Medulla oblongata (tissue), 1 donor: ENCODE results near the gene TFF3.
A peak's percentile ranks its signal among the peaks of the same experiment; 100 is the strongest.

Source experiments
- DNase-seq: peaks from one replicate; pipeline ENCODE4 v3.0.0-alpha.2; 2015; ENCODE audit errors: extremely low spot score

Gene TFF3

GRCh38 chr21:42289926-42290325 lies 25.3 kb downstream of the TFF3 start:
- DNase-seq = peak; percentile 85

GRCh38 chr21:42288962-42289361 lies 26.2 kb downstream of the TFF3 start:
- DNase-seq = no peak

GRCh38 chr21:42287193-42288083 lies 27.8 kb downstream of the TFF3 start:
- DNase-seq = no peak

GRCh38 chr21:42286416-42286815 lies 28.8 kb downstream of the TFF3 start:
- DNase-seq = no peak

- DNase-seq = no peak
These were observed 29.5 kb downstream of the TFF3 start for GRCh38 chr21:42285569-42286245.

GRCh38 chr21:42282715-42283114 lies 32.5 kb downstream of the TFF3 start:
- no peak for DNase-seq

GRCh38 chr21:42282021-42282420 lies 33.2 kb downstream of the TFF3 start:
- no peak for DNase-seq

GRCh38 chr21:42281181-42281680 lies 34.0 kb downstream of the TFF3 start:
- DNase-seq = no peak

- no peak for DNase-seq
These were observed 34.6 kb downstream of the TFF3 start for GRCh38 chr21:42280356-42281180.

- no peak for DNase-seq
These were observed 35.3 kb downstream of the TFF3 start for GRCh38 chr21:42279888-42280287.

- no peak for DNase-seq
These were observed 35.8 kb downstream of the TFF3 start for GRCh38 chr21:42279341-42279871.

GRCh38 chr21:42278451-42279149 lies 36.6 kb downstream of the TFF3 start:
- DNase-seq = no peak

- no peak for DNase-seq
These were observed 37.6 kb downstream of the TFF3 start for GRCh38 chr21:42277593-42277992.

GRCh38 chr21:42276526-42277154 lies 38.6 kb downstream of the TFF3 start:
- DNase-seq = no peak

GRCh38 chr21:42276076-42276475 lies 39.1 kb downstream of the TFF3 start:
- no peak for DNase-seq

- DNase-seq = no peak
These were observed 42.1 kb downstream of the TFF3 start for GRCh38 chr21:42272984-42273600.

- no peak for DNase-seq
These were observed 42.9 kb downstream of the TFF3 start for GRCh38 chr21:42272109-42272962.

GRCh38 chr21:42271065-42271464 lies 44.1 kb downstream of the TFF3 start:
- DNase-seq = no peak

GRCh38 chr21:42269386-42269785 lies 45.8 kb downstream of the TFF3 start:
- DNase-seq = no peak
